WTC11 (cell line): ENCODE results near the gene MZT2B.
"Not testable (repeated sequence)": the region's sequence is repeated elsewhere in the genome, so short reads cannot be mapped to it uniquely, and the experiment has no call there.

ENCODE experiments used
- ATF2 ChIP-seq: sonication (generic); formaldehyde crosslinking; IDR thresholded peaks from 2 replicates; pipeline ENCODE4 v1.8.1; 2022; ENCODE audit warnings: low read depth, missing genetic modification reagents, borderline replicate concordance
- CBFB ChIP-seq: sonication (generic); formaldehyde crosslinking; IDR thresholded peaks from 2 replicates; pipeline ENCODE4 v1.8.1; 2022; ENCODE audit warnings: mild to moderate bottlenecking, low read depth, missing genetic modification reagents
- E2F5 ChIP-seq: sonication (generic); formaldehyde crosslinking; IDR thresholded peaks from 2 replicates; pipeline ENCODE4 v1.8.1; 2022; ENCODE audit warnings: mild to moderate bottlenecking, moderate library complexity, missing genetic modification reagents
- JUN ChIP-seq: sonication (generic); formaldehyde crosslinking; IDR thresholded peaks from 2 replicates; pipeline ENCODE4 v1.8.0; 2023; ENCODE audit warnings: mild to moderate bottlenecking, missing genetic modification reagents
- MAX ChIP-seq: sonication (generic); formaldehyde crosslinking; IDR thresholded peaks from 2 replicates; pipeline ENCODE4 v1.8.0; 2022; ENCODE audit warnings: mild to moderate bottlenecking, missing genetic modification reagents
- TCF7 ChIP-seq: sonication (generic); formaldehyde crosslinking; IDR thresholded peaks from 2 replicates; pipeline ENCODE4 v1.8.0; 2022; ENCODE audit warnings: mild to moderate bottlenecking, low read depth, missing genetic modification reagents, moderate library complexity
- ZNF263 ChIP-seq: sonication (generic); formaldehyde crosslinking; IDR thresholded peaks from 2 replicates; pipeline ENCODE4 v1.8.1; 2022; ENCODE audit warnings: low read depth, mild to moderate bottlenecking, moderate library complexity, missing genetic modification reagents
- TF ChIP-seq, protein P1 (sequence below): fragments of 200-600 bp; IDR thresholded peaks from 2 replicates; pipeline ENCODE4 v1.8.0; 2022; ENCODE audit warnings: antibody characterized with exemption
- TF ChIP-seq, protein P2 (sequence below): sonication (generic); formaldehyde crosslinking; IDR thresholded peaks from 2 replicates; pipeline ENCODE4 v1.8.1; 2023; ENCODE audit warnings: mild to moderate bottlenecking, moderate library complexity, missing genetic modification reagents
- TF ChIP-seq, protein P3 (sequence below): sonication (generic); formaldehyde crosslinking; IDR thresholded peaks from 2 replicates; pipeline ENCODE4 v1.8.1; 2022; ENCODE audit warnings: mild to moderate bottlenecking, missing genetic modification reagents, moderate library complexity, borderline replicate concordance
- TF ChIP-seq, protein P4 (sequence below): sonication (generic); formaldehyde crosslinking; IDR thresholded peaks from 2 replicates; pipeline ENCODE4 v1.8.0; 2022; ENCODE audit warnings: mild to moderate bottlenecking, missing genetic modification reagents

GRCh38 chr2:130180404-130181324 lies 1.4 kb upstream of the MZT2B start:
- not testable (repeated sequence) for TF ChIP-seq E2F5 (CRISPR knock-in tag); TCF7 (CRISPR knock-in tag); CBFB (CRISPR knock-in tag); JUN (CRISPR knock-in tag); ATF2 (CRISPR knock-in tag); ZNF263 (CRISPR knock-in tag); MAX
- TF ChIP-seq, protein P1, sequence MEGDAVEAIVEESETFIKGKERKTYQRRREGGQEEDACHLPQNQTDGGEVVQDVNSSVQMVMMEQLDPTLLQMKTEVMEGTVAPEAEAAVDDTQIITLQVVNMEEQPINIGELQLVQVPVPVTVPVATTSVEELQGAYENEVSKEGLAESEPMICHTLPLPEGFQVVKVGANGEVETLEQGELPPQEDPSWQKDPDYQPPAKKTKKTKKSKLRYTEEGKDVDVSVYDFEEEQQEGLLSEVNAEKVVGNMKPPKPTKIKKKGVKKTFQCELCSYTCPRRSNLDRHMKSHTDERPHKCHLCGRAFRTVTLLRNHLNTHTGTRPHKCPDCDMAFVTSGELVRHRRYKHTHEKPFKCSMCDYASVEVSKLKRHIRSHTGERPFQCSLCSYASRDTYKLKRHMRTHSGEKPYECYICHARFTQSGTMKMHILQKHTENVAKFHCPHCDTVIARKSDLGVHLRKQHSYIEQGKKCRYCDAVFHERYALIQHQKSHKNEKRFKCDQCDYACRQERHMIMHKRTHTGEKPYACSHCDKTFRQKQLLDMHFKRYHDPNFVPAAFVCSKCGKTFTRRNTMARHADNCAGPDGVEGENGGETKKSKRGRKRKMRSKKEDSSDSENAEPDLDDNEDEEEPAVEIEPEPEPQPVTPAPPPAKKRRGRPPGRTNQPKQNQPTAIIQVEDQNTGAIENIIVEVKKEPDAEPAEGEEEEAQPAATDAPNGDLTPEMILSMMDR = not testable (repeated sequence)
- TF ChIP-seq, protein P2, sequence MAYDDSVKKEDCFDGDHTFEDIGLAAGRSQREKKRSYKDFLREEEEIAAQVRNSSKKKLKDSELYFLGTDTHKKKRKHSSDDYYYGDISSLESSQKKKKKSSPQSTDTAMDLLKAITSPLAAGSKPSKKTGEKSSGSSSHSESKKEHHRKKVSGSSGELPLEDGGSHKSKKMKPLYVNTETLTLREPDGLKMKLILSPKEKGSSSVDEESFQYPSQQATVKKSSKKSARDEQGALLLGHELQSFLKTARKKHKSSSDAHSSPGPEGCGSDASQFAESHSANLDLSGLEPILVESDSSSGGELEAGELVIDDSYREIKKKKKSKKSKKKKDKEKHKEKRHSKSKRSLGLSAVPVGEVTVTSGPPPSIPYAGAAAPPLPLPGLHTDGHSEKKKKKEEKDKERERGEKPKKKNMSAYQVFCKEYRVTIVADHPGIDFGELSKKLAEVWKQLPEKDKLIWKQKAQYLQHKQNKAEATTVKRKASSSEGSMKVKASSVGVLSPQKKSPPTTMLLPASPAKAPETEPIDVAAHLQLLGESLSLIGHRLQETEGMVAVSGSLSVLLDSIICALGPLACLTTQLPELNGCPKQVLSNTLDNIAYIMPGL (CRISPR knock-in tag) = not testable (repeated sequence)
- TF ChIP-seq, protein P3, sequence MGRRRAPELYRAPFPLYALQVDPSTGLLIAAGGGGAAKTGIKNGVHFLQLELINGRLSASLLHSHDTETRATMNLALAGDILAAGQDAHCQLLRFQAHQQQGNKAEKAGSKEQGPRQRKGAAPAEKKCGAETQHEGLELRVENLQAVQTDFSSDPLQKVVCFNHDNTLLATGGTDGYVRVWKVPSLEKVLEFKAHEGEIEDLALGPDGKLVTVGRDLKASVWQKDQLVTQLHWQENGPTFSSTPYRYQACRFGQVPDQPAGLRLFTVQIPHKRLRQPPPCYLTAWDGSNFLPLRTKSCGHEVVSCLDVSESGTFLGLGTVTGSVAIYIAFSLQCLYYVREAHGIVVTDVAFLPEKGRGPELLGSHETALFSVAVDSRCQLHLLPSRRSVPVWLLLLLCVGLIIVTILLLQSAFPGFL (CRISPR knock-in tag) = not testable (repeated sequence)
- TF ChIP-seq, protein P4, sequence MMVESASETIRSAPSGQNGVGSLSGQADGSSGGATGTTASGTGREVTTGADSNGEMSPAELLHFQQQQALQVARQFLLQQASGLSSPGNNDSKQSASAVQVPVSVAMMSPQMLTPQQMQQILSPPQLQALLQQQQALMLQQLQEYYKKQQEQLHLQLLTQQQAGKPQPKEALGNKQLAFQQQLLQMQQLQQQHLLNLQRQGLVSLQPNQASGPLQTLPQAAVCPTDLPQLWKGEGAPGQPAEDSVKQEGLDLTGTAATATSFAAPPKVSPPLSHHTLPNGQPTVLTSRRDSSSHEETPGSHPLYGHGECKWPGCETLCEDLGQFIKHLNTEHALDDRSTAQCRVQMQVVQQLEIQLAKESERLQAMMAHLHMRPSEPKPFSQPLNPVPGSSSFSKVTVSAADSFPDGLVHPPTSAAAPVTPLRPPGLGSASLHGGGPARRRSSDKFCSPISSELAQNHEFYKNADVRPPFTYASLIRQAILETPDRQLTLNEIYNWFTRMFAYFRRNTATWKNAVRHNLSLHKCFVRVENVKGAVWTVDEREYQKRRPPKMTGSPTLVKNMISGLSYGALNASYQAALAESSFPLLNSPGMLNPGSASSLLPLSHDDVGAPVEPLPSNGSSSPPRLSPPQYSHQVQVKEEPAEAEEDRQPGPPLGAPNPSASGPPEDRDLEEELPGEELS (CRISPR knock-in tag) = not testable (repeated sequence)
